ENCODE data around the gene SAMHD1.
"Not testable (repeated sequence)": the region's sequence is repeated elsewhere in the genome, so short reads cannot be mapped to it uniquely, and the experiment has no call there.

SAMHD1 gene

GRCh38 chr20:36916199-36916598, 35.3 kb downstream of the SAMHD1 start:
- no peak for DNase-seq (ENCODE audit: low spot score)

GRCh38 chr20:36908603-36909002, 42.9 kb downstream of the SAMHD1 start:
- DNase-seq (ENCODE audit: low spot score), result no peak

GRCh38 chr20:36906086-36906485, 45.4 kb downstream of the SAMHD1 start:
- not testable (repeated sequence) for DNase-seq (ENCODE audit: low spot score)

- not testable (repeated sequence) for DNase-seq (ENCODE audit: low spot score)
Observed at GRCh38 chr20:36905566-36905965, 45.9 kb downstream of the SAMHD1 start.

GRCh38 chr20:36904690-36905089, 46.8 kb downstream of the SAMHD1 start:
- no peak for DNase-seq (ENCODE audit: low spot score)

- DNase-seq (ENCODE audit: low spot score), result no peak
Observed at GRCh38 chr20:36895036-36895435, 56.5 kb downstream of the SAMHD1 start.

GRCh38 chr20:36893801-36894200, 57.7 kb downstream of the SAMHD1 start:
- DNase-seq (ENCODE audit: low spot score), result no peak

GRCh38 chr20:36891211-36891610, 60.3 kb downstream of the SAMHD1 start:
- DNase-seq (ENCODE audit: low spot score), result no peak

- no peak for DNase-seq (ENCODE audit: low spot score)
Observed at GRCh38 chr20:36890586-36890985, 60.9 kb downstream of the SAMHD1 start.

GRCh38 chr20:36888880-36889516, 62.5 kb downstream of the SAMHD1 start:
- no peak for DNase-seq (ENCODE audit: low spot score)

GRCh38 chr20:36887752-36888090, 63.8 kb downstream of the SAMHD1 start:
- no peak for DNase-seq (ENCODE audit: low spot score)

- peak; percentile 88 for DNase-seq (ENCODE audit: low spot score)
Observed at GRCh38 chr20:36886859-36887751, 64.4 kb downstream of the SAMHD1 start.

GRCh38 chr20:36885356-36885755, 66.2 kb downstream of the SAMHD1 start:
- DNase-seq (ENCODE audit: low spot score), result no peak

- no peak for DNase-seq (ENCODE audit: low spot score)
Observed at GRCh38 chr20:36883977-36884535, 67.5 kb downstream of the SAMHD1 start.

- DNase-seq (ENCODE audit: low spot score), result no peak
Observed at GRCh38 chr20:36881888-36882287, 69.6 kb downstream of the SAMHD1 start.

GRCh38 chr20:36881331-36881730, 70.2 kb downstream of the SAMHD1 start:
- no peak for DNase-seq (ENCODE audit: low spot score)

- no peak for DNase-seq (ENCODE audit: low spot score)
Observed at GRCh38 chr20:36880741-36881250, 70.7 kb downstream of the SAMHD1 start.

GRCh38 chr20:36878941-36879340, 72.6 kb downstream of the SAMHD1 start:
- no peak for DNase-seq (ENCODE audit: low spot score)

GRCh38 chr20:36876473-36876833, 75.1 kb downstream of the SAMHD1 start:
- DNase-seq (ENCODE audit: low spot score), result no peak

GRCh38 chr20:36875702-36876472, 75.6 kb downstream of the SAMHD1 start, which contains the start of gene TLDC2:
TLDC2 (plus strand) TSS chr20:36876138; CDS start chr20:36876175, 37 bp downstream.
- no peak for DNase-seq (ENCODE audit: low spot score)

GRCh38 chr20:36875093-36875492, 76.4 kb downstream of the SAMHD1 start:
- not testable (repeated sequence) for DNase-seq (ENCODE audit: low spot score)
